Measurements from ENCODE around the gene CDH4. TPM values are rescaled to one million over a fixed set of nuclear protein-coding genes. Genes with fewer than 3 reads are reported as not detected.
A peak's percentile ranks its signal among the peaks of the same experiment; 100 is the strongest.

CDH4 gene
- total RNA-seq, 1 donor from 2014 or later = 2.9 TPM

DNA sequence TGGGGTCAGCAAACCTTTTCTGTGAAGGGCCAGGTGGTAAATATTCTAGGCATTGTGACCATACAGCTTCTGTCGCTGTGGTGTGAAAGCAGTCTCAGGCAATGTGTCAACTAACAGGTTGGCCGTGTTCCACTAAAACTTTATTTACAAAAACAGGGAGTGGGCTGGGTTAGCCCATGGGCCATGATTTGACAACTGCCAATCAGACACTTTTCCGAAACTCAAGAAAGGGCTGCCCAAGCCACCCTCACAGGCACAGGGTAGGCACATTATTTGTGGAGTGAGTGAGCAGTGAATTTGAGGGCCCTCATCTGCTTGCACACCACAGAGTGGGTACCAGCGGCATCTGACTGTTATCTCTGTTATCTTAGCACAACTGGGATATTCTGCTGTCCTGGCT lies 523.4 kb downstream of the CDH4 start:
- no peaks in the 10 kb centered on the region for H3K79me2 ChIP-seq (ENCODE audit: low read depth)
- Mint-ChIP-seq H3K4me1 (peaks cover 9% of the 10 kb centered on the region), H3K27ac (no peak overlapping the region), H3K9me3 (peaks cover under 1% of the 10 kb centered on the region), H3K4me3 (no peak overlapping the region), H3K27me3 (ENCODE audit: insufficient read depth, low read depth) (peaks cover 3% of the 10 kb centered on the region), H3K36me3 (peaks cover 6% of the 10 kb centered on the region)
- H3K27ac ChIP-seq = no peak overlapping the region
- no peak overlapping the region for H3K4me2 ChIP-seq
- H3F3A ChIP-seq (ENCODE audit: low read depth) = no peaks in the 10 kb centered on the region
- no peaks in the 10 kb centered on the region for H4K20me1 ChIP-seq (ENCODE audit: low read depth)
- H2AFZ ChIP-seq (replicated peaks) = no peak overlapping the region
- no peaks in the 10 kb centered on the region for H3K4me1 ChIP-seq
- no peaks in the 10 kb centered on the region for H3K36me3 ChIP-seq
- H3K9ac ChIP-seq = no peak overlapping the region
- H3K27me3 ChIP-seq = peaks cover 20% of the 10 kb centered on the region
- H3K9me3 ChIP-seq (ENCODE audit: low read depth) = no peaks in the 10 kb centered on the region
- no peak for DNase-seq (ENCODE audit: low spot score)
- H3K4me3 ChIP-seq = no peak overlapping the region
- no peak for TF ChIP-seq EZH2phosphoT487 (IDR thresholded peaks at IDR 0.05)
- no peak for TF ChIP-seq EZH2 (IDR thresholded peaks at IDR 0.05)
- TF ChIP-seq, protein P1, sequence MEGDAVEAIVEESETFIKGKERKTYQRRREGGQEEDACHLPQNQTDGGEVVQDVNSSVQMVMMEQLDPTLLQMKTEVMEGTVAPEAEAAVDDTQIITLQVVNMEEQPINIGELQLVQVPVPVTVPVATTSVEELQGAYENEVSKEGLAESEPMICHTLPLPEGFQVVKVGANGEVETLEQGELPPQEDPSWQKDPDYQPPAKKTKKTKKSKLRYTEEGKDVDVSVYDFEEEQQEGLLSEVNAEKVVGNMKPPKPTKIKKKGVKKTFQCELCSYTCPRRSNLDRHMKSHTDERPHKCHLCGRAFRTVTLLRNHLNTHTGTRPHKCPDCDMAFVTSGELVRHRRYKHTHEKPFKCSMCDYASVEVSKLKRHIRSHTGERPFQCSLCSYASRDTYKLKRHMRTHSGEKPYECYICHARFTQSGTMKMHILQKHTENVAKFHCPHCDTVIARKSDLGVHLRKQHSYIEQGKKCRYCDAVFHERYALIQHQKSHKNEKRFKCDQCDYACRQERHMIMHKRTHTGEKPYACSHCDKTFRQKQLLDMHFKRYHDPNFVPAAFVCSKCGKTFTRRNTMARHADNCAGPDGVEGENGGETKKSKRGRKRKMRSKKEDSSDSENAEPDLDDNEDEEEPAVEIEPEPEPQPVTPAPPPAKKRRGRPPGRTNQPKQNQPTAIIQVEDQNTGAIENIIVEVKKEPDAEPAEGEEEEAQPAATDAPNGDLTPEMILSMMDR (IDR thresholded peaks at IDR 0.05) = no peak

DNA sequence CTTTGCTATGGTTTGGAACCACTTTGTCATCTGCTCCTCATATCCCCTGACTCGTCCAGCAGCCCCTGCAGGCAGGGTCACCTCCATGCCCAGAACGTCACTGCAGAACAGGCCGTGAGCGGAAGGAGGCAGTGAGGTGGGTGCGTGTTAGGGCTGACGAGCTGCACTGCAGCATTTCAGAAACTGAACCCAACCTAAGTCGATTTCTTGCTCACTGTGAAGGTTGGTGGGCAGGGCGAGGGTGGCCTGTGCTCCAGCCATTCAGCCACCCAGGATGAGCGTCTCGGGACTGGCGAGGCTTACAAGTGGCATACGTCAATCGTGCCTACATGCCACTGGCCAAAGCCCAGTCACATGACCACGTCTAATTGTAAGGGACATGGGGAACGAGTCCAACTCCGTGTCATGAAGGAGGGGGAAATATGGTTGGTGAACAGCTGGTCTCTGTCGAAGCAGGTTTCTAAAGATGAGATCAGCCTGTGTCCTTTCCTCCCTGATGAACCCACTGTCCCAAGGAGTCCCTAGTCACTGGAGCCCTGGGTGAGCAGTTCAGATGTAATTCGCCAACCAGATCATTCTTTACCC lies 524.5 kb downstream of the CDH4 start:
- Histone ChIP-seq H3K27me3 (peaks cover 30% of the 10 kb centered on the region), H3K4me3 (no peak overlapping the region), H3K79me2 (ENCODE audit: low read depth) (no peaks in the 10 kb centered on the region), H3K36me3 (no peaks in the 10 kb centered on the region), H3K4me2 (no peak overlapping the region), H3K9me3 (ENCODE audit: low read depth) (no peaks in the 10 kb centered on the region), H4K20me1 (ENCODE audit: low read depth) (no peaks in the 10 kb centered on the region), H3K27ac (no peak overlapping the region), H3K9ac (no peak overlapping the region), H2AFZ (replicated peaks) (no peak overlapping the region), H3F3A (ENCODE audit: low read depth) (no peaks in the 10 kb centered on the region), H3K4me1 (no peaks in the 10 kb centered on the region)
- Mint-ChIP-seq H3K9me3 (peaks cover 10% of the 10 kb centered on the region), H3K4me3 (no peak overlapping the region), H3K27me3 (ENCODE audit: insufficient read depth, low read depth) (peaks cover 3% of the 10 kb centered on the region), H3K27ac (no peak overlapping the region), H3K4me1 (peaks cover 9% of the 10 kb centered on the region), H3K36me3 (peaks cover 6% of the 10 kb centered on the region)
- no peak for DNase-seq (ENCODE audit: low spot score)
- TF ChIP-seq EZH2phosphoT487 (IDR thresholded peaks at IDR 0.05) = no peak
- TF ChIP-seq, protein P1 (IDR thresholded peaks at IDR 0.05) = no peak

DNA sequence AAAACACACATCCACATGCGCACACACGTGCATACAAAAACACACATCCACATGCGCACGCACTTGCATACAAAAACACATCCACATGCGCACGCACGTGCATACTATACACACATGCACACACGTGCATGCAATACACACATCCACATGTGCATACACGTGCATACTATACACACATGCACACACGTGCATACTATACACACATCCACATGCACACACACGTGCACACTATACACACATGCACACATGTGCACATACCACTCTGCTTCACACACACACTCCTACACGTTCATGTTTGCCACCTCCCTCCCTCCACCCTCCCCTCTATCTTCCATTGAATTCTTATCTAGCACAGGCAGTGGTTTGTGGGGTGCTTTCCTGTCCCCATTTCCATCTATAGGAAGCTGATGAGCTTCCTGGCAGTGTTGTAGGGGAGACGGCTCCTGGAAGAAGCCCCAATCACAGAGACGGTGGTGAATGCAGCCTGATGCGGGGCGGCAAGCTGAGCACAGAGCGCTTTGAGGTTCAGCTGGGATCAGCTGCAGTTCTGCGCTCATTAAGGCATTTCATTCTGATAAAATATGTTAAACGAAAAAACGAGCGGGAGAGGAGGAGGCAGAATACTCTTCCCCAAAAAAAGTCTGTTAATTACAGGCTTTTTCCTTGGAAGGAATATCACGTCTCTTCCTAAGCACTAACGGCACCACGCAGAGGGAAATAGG lies 525.9 kb downstream of the CDH4 start:
- H3K4me3 ChIP-seq = no peak overlapping the region
- no peaks in the 10 kb centered on the region for H3K36me3 ChIP-seq
- H3F3A ChIP-seq (ENCODE audit: low read depth) = no peaks in the 10 kb centered on the region
- H3K36me3 Mint-ChIP-seq = peaks cover 8% of the 10 kb centered on the region
- no peak overlapping the region for H3K9ac ChIP-seq
- H3K4me3 Mint-ChIP-seq = no peak overlapping the region
- DNase-seq (ENCODE audit: low spot score) = no peak
- H3K27ac Mint-ChIP-seq = peak overlapping the region; percentile 19
- peaks cover 12% of the 10 kb centered on the region for H3K9me3 Mint-ChIP-seq
- peaks cover 2% of the 10 kb centered on the region for H3K4me1 Mint-ChIP-seq
- H2AFZ ChIP-seq (replicated peaks) = no peak overlapping the region
- no peaks in the 10 kb centered on the region for H4K20me1 ChIP-seq (ENCODE audit: low read depth)
- H3K9me3 ChIP-seq (ENCODE audit: low read depth) = no peaks in the 10 kb centered on the region
- H3K79me2 ChIP-seq (ENCODE audit: low read depth) = no peaks in the 10 kb centered on the region
- no peaks in the 10 kb centered on the region for H3K4me1 ChIP-seq
- H3K27me3 Mint-ChIP-seq (ENCODE audit: insufficient read depth, low read depth) = peaks cover 5% of the 10 kb centered on the region
- no peak overlapping the region for H3K4me2 ChIP-seq
- no peak overlapping the region for H3K27ac ChIP-seq
- H3K27me3 ChIP-seq = peaks cover 32% of the 10 kb centered on the region
- TF ChIP-seq EZH2phosphoT487 (IDR thresholded peaks at IDR 0.05) = no peak
- TF ChIP-seq, protein P1 (IDR thresholded peaks at IDR 0.05) = no peak
- TF ChIP-seq EZH2 (IDR thresholded peaks at IDR 0.05) = no peak

Measured in neural progenitor cell (in vitro differentiated cells).